GM19238 (cell line): ENCODE data around the gene NAGA.
A peak's percentile ranks its signal among the peaks of the same experiment; 100 is the strongest.

ENCODE experiments used
- DNase-seq: peaks from one replicate; pipeline ENCODE4 v3.0.0; 2011; ENCODE audit warnings: low spot score; ENCODE audit not compliant: insufficient read length

Gene NAGA

DNA sequence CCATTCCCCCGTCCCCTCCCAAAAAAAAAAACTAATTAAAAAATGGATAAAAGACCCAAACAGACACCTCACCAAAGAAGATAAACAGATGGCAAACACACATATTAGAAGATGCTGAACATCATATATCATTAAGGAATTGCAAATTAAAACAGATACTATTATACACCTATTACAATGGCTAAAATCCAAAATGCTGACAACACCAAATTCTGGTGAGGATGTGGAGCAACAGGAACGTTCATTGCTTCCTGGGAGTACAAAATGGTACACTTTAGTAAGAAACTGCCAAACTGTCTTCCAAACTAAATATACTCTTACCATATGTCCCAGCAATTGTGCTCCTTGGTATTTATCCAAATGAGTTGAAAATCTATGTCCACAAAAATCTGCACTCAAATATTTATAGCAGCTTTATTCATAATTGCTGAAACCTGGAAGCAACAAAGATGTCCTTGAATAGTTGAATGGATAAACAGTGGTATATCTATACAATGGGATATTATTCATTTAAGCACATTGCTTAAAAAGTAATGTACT lies 19.9 kb downstream of the NAGA start:
- no peak for DNase-seq

DNA sequence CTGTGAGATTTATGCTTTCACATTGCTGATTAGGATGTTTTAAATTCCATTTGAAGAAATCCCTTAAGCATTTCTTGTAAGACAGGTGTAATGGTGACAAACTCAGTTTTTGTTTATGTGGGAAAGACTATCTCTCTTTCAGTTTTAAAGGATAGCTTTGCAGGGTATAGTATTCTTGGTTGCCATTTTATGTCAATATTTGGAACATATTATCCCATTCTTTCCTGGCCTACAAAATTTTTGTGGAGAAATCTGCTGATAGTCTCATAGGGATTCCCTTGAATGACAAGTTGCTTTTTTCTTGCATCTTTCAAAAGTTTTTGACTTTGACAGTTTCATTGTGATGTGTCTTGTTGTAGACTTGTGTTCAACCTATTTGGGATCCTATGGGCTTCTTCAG lies 28.8 kb downstream of the NAGA start:
- DNase-seq, result no peak

DNA sequence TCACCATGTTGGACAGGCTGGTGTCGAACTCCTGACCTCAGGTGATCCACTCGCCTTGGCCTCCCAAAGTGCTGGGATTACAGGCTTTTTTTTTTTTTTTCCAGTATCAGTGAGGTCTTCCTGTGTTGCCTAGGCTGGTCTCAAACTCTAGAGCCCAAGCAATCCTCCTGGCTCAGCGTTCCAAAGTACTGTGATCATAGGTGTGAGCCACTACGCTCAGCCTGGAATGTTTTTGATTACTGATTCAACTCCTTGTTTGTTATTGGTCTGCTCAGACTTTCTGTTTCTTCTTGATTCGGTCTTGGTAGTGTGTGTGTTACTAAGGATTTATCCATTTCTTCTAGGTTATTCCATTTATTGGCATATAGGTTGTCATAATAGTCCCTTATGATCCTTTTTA lies 31.3 kb downstream of the NAGA start:
- no peak for DNase-seq

DNA sequence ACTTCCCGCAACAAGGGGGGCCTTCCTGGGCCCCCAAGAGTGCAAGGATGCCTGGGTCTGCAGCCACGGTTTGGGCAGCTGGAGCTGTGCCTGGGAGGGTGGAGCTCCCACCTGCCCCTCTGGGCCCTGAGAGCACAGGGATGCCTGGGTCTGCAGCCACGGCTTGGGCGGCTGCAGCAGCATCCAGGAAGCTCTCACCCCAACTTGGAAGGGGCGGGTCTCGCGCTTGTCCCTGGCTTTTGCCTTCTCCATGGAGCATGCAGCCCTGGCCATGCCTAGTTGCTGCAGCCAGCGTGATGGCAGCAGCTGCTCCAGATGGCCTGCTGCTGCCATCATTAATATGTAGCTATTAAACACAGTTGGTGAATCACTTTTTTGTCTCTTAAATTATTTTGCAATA lies 35.4 kb downstream of the NAGA start:
- no peak for DNase-seq

DNA sequence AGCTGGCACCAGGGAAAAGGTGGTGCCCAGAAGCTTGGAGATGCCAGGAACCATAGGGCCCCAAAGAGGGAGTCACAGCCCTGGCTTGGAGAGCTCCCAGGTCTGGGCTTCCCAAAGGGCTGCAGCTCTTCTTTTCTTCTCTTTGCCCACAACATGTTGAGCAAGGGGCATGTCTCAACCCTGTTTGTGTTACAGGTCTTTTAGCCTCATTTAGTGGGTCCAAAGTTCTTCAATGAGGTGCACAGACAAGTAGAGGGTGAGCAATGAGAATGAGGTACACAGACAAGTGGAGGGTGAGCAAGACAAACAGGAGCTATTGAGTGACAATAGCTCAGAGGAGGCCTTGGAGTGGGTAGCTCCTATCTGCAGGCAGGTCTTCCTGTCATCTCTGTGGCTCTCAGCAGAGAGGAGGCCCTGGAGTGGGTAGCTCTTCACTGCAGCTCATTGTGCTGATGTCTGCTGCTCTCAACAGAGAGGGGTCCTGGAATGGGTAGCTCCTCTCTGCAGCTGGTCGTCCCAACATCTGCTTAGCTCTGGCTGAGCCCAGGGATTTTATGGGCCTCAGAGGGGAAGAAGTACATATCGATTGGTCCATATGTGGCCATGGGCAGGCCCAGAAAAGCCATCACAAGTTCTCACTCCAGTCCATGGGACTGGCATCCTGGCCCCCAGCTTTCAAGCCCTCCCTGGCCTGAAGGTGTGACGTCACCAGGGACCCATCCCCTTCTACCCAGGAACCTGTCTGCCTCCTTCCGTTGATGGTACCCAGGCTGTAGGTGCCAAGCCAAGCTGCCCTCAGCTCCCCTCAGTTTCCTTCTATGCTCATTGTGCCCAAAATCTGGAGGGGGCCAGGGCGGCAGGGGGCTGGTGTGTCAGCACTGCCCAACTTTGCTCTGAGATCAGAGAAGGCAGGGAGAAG lies 37.1 kb downstream of the NAGA start:
- DNase-seq, result no peak

DNA sequence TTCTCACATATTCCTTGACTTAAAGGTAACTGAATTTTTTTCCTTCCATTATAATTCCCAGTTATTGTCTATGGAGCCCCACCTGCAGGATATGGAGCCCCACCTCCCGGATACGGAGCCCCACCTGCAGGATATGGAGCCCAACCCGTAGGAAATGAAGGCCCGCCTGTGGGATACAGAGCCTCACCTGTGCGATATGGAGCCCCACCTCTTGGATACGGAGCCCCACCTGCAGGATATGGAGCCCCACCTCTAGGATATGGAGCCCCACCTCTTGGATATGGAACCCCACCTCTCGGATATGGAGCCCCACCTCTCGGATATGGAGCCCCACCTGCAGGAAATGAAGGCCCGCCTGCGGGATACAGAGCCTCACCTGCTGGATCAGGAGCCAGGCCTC lies 43.9 kb downstream of the NAGA start:
- DNase-seq, result no peak

DNA sequence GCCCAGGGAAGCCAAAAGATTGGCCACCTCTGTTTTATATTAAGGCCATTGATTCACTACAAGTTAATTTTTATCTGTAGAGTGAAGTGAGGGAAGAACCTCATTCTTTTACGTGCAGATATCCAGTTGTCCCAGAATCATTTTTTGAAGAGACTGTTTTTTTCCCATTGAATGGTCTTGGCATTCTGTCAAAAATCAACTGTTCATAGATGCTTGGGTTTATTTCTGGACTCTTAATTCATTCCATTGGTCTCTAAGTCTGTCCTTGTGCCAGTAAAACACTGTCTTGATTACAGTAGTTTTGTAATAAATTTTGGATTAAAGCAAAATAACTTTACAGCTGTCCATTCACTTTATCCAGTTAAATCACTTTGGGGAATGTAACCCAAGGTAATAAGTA lies 45.2 kb downstream of the NAGA start:
- DNase-seq, result no peak

DNA sequence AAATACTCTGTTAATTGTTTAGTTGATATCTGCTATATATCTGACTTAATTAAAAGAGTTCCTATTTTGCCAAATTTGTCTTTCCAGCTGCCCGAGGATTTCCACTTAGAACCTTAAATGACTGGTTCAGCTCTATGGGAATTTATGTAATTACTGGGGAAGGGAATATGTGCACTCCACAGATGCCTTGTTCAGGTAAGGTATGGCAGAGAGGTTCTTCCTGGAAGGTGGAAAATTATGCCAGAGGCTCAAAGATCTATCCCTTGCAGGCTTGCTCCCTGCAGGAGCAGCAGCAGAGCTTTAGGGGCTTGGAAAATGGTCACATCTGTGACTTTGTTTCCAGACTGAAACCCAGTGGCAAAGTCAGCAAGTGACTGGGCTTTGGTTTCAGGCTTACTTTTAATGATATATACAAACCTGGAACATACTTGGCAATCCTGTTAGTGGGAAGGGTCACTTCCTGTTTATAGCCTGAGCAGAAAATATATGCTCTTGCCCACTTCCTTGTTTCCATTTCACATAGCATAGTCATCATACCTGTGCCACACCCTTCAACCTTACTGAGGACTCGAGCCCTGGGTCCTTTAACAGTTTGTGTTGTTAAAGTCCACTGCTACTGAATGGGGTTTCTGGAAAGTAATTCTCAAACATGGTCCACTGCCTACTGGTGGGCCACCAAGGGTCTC lies 48.3 kb downstream of the NAGA start:
- DNase-seq, result peak; percentile 17

DNA sequence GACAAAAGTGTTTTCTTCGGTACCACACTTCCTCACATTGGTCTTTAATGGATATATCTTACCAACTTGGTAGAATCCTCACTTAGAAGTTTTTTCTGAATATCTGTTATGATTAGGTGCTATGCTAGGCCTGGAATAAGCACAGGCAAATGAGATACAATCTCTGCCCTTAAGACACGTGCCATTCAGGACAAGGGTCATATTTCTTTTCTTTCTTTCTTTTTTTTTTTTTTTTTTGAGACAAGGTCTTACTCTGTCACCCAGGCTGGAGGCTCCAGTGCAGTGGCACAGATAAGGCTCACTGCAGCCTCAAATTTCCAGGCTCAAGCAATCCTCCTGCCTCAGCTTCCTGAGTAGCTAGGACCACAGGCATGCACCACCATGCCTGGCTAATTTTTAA lies 49.0 kb downstream of the NAGA start:
- DNase-seq, result no peak

DNA sequence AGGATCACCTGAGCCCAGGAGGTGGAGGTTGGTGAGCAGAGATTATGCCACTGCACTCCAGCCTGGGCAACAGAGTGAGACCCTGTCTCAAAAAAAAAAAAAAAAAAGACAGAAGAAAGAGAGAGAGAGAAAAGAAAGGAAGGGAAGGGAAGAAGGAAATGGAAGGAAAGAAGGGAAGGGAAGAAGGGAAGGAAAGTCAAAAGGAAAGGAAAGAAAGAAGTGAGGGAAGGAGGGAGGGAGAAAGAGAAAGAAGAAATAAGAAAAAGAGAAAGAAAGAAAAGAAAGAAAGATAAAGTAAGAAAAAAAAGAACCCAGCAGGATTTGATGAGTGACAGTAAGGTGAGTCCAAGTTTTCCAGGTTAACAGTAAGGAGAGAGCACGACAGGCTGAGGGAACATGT lies 52.4 kb downstream of the NAGA start:
- DNase-seq, result no peak

DNA sequence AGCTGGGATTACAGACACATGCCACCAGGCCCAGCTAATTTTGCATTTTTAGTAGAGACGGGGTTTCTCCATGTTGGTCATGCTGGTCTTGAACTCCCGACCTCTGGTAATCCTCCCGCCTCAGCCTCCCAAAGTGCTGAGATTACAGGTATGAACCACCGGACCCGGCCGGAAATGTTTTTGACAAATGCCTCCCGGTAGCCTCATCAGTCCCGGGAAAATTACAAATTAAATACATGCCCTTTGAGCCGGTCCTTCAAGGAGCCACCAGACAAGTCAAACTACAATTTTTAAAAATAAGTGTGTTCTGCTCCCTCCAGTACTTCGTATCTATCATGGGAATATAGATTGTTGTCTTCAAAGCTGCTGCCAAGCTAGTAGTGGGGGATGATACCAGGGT lies 54.5 kb downstream of the NAGA start:
- no peak for DNase-seq

DNA sequence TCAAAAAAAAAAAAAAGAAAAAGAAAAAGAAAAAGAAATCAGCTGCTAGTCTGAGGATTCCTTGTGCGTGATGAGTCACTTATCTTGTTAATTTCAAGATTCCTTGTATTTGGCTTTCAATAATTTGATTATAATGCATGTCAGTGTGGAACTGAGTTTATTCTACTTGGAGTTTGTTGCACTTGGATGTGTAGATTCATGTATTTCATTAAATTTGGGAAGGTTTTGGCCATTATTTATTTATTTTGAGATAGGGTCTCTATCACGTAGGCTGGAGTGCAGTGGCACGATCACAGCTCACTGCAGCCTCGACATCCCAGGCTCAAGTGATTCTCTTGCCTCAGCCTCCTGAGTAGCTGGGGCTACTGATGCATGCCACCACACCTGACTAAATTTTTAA lies 57.2 kb downstream of the NAGA start:
- no peak for DNase-seq

DNA sequence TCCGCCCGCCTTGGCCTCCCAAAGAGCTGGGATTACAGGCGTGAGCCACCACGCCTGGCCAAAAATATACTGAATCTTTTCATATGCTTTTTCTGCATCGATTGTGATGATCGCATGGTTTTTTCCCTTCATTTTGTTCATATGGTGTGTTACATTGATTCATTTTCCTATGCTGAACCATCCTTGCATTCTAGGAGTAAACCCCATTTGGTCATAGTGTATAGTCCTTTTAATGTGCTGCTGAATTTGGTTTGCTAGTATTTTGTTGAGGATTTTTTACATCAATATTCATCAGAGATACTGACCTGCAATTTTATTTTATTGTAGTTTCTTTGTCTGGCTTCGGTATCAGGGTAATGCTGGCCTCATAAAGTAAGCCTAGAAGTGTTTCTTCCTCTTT lies 59.8 kb downstream of the NAGA start:
- DNase-seq, result no peak
